G401 (cell line): Measurements from ENCODE around the gene SPRED2. TPM values are rescaled to one million over a fixed set of nuclear protein-coding genes. Genes with fewer than 3 reads are reported as not detected.

Experiments
- DNase-seq: peaks from one replicate; pipeline ENCODE4 v3.0.0-alpha.2; 2015; ENCODE audit warnings: low spot score
- in situ Hi-C: cut with HindIII; loops from 2 replicates; pipeline ENCODE4 v1.10.0; 2016; ENCODE audit warnings: low sequenced_read_pairs, mixed read lengths
- total RNA-seq: library from RNA; depleted of rRNA; stranded (reverse); fragments of >200 nt; shearing (Covaris generic); gene quantifications from 2 replicates; pipeline ENCODE4 v1.2.3, GENCODE V29; 2014

The SPRED2 gene
- total RNA-seq, 1 experiment from 2014 or later = 7.5 TPM

- no peak for DNase-seq
- in situ Hi-C loops = no loop called here
Measured at GRCh38 chr2:65421432-65421748, 11.0 kb downstream of the SPRED2 start.

- DNase-seq = no peak
- in situ Hi-C loops = no loop called here
Measured at GRCh38 chr2:65420712-65421431, 11.5 kb downstream of the SPRED2 start.

GRCh38 chr2:65417509-65418085 lies 14.8 kb downstream of the SPRED2 start:
- in situ Hi-C loops = no loop called here
- DNase-seq = no peak

GRCh38 chr2:65416945-65417344 lies 15.5 kb downstream of the SPRED2 start:
- in situ Hi-C loops = no loop called here
- DNase-seq = no peak

DNA sequence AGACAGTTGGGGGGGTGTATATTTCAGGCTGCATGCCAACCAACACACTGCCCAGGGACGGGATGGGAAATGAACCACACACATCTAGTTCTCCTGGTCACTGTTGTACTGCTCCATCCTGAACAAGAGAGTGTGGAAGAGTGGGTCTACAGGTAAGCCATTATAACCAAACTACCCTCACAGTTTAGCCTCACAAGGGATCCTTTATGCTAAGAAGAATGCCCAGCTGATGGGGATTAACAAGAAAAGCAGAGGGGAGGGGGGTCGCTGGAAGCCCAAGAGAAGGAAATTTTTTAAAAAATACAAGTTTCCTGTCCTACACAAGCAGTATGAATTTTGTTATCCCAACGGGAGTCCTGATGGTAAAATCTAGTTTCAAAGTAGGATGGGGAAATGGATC lies 16.1 kb downstream of the SPRED2 start:
- in situ Hi-C loops = no loop called here
- no peak for DNase-seq

DNA sequence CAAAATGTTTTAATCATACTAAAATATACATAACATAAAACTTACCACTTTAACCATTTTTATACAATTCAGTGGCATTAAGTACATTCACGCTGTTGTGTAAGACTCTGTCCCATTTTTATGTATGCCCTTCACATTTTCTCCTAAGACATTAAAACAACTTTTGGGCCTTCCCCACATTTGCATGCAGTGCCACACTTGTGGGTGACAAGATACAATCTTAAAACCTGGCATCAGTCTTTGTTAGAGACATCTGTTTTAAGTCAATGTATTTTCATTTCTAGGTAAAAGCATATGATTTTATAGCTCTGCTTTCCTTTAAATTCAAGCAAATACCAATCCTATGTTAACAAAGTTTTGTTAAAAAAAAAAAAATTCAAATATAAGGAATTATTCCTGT lies 17.3 kb downstream of the SPRED2 start:
- in situ Hi-C loops = no loop called here

GRCh38 chr2:65413610-65414009 lies 18.8 kb downstream of the SPRED2 start:
- in situ Hi-C loops = no loop called here
- no peak for DNase-seq

More for the DNA sequence above, 17.3 kb downstream of the SPRED2 start:
- DNase-seq = no peak

DNA sequence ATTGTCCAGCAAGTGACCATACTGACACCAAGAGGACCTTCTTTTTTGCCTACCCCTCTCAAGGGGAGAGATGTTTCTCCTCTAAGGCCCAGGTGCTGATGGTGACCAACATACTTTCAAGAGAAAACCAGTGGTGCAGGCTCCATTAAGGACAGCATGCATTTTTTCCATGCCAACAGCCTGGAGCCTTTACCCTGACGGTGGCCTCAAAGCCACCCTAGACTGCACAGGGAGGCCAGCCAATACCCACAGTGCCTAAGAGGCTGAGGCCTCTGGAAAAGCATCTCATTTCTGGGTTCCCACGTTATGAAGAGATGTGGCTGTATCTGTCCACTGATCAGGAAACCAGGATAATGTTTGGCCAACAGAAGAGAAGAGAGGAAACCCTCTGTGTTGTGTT lies 19.3 kb downstream of the SPRED2 start:
- in situ Hi-C loops = no loop called here
- no peak for DNase-seq

DNA sequence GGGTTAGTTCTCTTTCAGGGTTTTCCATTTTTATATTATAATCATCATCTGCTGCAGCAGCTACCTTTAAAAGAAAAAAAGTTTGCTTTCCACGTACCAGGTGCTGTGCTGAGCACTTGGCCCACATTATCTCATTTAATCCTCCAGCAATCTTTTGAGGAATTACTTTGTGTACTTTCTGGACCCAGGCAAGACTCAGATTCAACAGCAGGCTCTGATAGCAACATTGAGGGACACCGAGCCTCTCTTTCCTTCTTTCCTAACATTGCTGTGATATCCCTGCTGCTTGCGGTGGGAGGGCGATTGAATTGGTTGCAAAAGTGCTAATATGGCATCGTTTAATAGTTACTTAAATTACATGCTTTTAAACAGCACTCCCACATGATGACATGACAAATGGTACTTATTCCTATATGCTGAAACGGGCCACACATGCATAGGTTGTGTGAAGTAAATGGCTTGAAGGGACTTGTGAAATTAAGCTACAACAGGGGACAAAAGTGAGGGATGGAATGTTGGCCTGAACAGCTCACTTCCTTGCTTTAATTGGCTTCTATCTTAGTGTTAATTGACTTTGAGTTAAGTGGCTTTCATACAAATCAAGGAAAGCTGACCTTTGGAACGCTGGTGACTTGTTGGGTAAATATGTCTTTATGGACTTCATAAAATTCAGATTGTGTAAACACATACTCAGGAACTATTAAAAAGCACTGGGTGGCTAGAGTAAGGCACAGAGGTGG lies 21.2 kb downstream of the SPRED2 start:
- in situ Hi-C loops = no loop called here
- DNase-seq = no peak

- in situ Hi-C loops = no loop called here
- no peak for DNase-seq
Measured at GRCh38 chr2:65409045-65409444, 23.4 kb downstream of the SPRED2 start.

DNA sequence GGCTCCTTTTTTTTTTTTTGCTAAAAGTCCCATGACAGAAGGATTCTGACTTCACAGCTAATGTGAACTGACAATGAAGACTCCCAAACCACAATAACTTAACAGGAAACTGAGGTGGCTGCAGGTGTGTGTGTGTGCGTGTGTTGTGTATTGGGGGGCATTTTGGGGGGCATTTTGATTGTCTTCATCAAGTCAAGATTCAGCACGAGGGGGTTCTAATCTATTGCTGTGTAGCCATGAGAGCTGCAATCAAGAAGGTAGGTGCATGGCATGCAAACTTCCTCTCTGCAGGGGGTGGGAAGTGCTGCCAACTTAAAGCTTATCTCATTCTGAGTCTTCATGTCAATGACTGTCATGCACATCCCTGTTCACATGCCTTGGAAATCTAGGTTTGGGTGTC lies 25.2 kb downstream of the SPRED2 start:
- DNase-seq = no peak
- in situ Hi-C loops = no loop called here

- no peak for DNase-seq
- in situ Hi-C loops = no loop called here
Measured at GRCh38 chr2:65404988-65405697, 27.3 kb downstream of the SPRED2 start.

DNA sequence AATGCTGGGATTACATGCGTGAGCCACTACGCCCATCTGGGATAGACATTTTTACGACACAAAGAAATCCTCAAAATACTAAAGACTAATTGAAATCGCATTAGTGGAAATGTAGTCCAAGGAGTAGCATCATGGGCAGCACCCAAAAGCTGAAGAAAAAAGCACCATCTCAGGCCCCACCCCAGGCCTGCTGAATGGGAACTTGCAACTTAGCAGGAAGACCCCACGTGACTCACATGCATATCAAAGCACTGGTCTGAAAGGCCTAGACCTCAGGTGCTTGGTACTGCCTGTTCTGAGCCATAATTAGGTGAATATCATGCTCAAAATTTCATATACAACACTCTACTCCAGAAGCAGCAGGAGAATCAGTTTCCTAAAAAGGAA lies 28.9 kb downstream of the SPRED2 start:
- in situ Hi-C loops = no loop called here

DNA sequence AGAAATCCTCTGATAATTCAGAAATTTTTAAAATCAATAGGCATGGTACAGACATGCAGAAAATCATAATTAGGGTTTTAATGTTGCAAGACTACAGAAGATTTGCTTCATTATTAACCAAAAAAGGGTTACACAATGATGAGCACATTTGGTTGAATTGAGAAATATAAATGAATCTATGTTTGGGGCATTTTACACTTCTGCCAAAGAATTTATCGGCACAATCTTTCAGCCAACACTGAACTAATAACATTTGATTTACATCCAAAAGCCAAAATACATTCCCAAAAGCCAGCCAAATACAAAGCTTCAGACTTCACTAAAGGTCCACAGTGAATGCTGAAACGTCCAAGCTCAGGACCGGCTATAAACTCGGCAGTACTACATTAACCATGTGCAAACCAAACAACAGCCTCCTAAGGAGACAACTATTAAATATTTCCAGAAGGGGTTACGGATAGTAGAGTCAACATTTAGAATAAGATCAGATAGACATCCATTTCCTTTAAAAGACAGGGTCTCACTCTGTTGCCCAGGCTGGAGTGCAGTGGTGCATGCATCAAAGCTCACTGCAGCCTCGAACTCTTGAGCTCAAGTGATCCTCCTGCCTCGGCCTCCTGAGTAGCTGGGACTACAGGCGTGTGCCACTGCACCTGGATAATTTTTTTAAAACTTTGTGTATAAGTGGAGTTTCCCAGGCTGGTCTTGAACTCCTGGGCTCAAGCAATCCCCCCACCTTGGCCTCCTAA lies 29.4 kb downstream of the SPRED2 start:
- in situ Hi-C loops = no loop called here
- DNase-seq = no peak

More for the DNA sequence above, 28.9 kb downstream of the SPRED2 start:
- no peak for DNase-seq

DNA sequence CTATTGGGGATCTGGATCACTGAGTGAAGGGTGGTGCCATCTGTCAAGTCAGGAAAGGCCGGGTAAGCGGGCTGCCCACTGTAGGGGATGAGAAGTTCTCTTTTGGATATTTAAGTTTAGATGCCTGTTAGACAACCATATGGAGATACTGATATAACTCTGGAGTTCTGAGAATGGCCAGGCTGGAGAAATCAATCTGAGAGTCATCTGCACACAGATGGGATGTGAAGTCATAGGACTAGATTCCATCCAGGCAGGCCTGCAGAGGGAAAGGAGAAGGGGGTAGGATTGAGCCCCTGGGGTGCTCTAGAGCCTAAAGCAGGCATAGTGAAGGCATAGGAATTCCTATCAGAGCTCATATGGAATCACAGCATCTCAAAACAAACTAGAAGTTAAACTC lies 30.1 kb downstream of the SPRED2 start:
- in situ Hi-C loops = no loop called here
- DNase-seq = no peak

DNA sequence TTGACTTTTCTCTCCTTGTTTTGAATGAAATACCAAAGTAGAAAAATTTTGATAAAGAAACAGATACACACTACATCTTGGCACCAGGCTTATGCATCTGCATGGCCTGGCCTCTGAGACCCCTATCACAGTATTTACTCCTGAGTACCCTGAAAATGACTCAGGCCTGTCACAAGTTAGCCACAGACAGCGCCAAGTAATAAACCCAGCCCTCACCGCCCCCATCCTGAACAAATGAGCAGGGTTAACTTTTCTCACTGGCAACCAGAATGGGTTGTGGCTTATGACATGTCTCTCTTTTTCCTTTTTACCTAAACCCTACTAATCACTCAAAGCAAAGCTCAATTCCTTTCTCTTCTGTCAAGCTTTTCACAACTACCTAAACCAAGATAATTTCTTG lies 35.3 kb downstream of the SPRED2 start:
- in situ Hi-C loops = no loop called here
- DNase-seq = no peak

- DNase-seq = no peak
- in situ Hi-C loops = no loop called here
Measured at GRCh38 chr2:65396348-65397026, 35.9 kb downstream of the SPRED2 start.

DNA sequence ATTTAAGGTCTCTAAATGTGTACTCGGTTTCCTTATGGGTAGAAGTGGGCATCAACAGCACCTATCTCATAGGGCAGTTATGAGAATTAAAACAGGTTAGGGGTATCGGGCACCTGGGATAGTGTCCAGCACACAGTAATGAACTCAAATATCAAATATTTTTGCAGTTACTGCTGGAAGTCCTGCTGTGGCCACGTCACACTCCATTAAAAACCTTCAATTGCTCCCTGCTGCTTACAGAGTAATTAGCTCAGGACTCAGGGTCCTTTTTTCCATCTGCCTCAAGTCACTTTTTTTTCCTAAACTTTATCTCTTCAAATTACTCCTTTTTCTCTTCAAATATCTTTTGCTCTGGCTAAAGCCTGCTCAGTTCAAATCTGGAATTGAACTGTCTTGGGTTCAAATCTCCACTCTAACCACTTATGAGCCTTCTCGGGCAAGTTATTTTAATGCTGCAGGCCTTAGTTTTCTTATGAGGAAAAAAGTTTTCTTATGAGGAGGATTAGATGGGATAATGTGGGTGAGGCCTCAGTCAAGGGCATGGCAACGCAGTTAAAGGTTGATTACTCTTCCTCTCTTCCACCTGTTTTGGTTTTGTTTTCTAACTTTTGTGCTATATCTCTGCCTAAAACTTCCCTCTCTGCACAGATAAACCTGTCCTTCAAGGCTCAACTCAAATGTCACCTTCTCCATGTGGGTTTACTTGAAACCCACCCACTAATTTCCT lies 36.6 kb downstream of the SPRED2 start:
- DNase-seq = no peak
- in situ Hi-C loops = no loop called here
